ENCODE measurements around the gene EGFR.

- TF ChIP-seq CTCF (IDR thresholded peaks at IDR 0.05; ENCODE audit: borderline replicate concordance, extremely low read depth, low read length, poor library complexity, severe bottlenecking) (no peak), EZH2 (IDR thresholded peaks at IDR 0.05; ENCODE audit: borderline replicate concordance, low read depth, low read length, severe bottlenecking) (no peak)
Observed at GRCh38 chr7:55240418-55241142, 221.8 kb downstream of the EGFR start.
